Upper lobe of right lung (tissue), 1 donor: ENCODE measurements around the gene ZNF584. TPM values are rescaled to one million over a fixed set of nuclear protein-coding genes. Genes with fewer than 3 reads are reported as not detected.

Experiments
- ATAC-seq: fragments of 200-7000 bp; cut with Tn5 transposase; one replicate; pipeline ENCODE4 v1.9.1; 2020; ENCODE audit warnings: mild to moderate bottlenecking, moderate library complexity
- DNase-seq: peaks from one replicate; pipeline ENCODE4 v3.0.0-alpha.2; 2020
- H3K27ac ChIP-seq: fragments of 200-600 bp; one replicate; pipeline ENCODE4 v1.8.0; 2022
- H3K27me3 ChIP-seq: fragments of 200-600 bp; one replicate; pipeline ENCODE4 v1.8.0; 2022; ENCODE audit warnings: mild to moderate bottlenecking
- H3K36me3 ChIP-seq: fragments of 200-600 bp; one replicate; pipeline ENCODE4 v1.8.0; 2022
- H3K4me1 ChIP-seq: fragments of 200-600 bp; one replicate; pipeline ENCODE4 v1.8.0; 2022
- H3K4me3 ChIP-seq: fragments of 200-600 bp; one replicate; pipeline ENCODE4 v1.8.0; 2022; ENCODE audit warnings: mild to moderate bottlenecking
- H3K9me3 ChIP-seq: fragments of 200-600 bp; one replicate; pipeline ENCODE4 v1.8.0; 2022
- intact Hi-C: fragments of 100-400 bp; cut with DNase I; formaldehyde crosslinking; loops from one replicate; pipeline ENCODE4 v1.11.0; 2022
- total RNA-seq: library from RNA; stranded (reverse); fragmentation: NEBNext Ultra II Directional; extraction: Animal tissue kit (Norgen Biotek cat#: 25700); gene quantifications from one replicate; pipeline ENCODE4 v1.2.1, GENCODE V29; 2021
- TF ChIP-seq, protein P1 (sequence below): fragments of 200-600 bp; IDR thresholded peaks from one replicate; pipeline ENCODE4 v1.8.0; 2022; ENCODE audit warnings: antibody characterized with exemption
- donor health status: DM: no; HTN: yes; CAD: no; lungs with severe emphysema.

The ZNF584 gene
- total RNA-seq, 1 donor from 2014 or later, result 9.5 TPM

DNA sequence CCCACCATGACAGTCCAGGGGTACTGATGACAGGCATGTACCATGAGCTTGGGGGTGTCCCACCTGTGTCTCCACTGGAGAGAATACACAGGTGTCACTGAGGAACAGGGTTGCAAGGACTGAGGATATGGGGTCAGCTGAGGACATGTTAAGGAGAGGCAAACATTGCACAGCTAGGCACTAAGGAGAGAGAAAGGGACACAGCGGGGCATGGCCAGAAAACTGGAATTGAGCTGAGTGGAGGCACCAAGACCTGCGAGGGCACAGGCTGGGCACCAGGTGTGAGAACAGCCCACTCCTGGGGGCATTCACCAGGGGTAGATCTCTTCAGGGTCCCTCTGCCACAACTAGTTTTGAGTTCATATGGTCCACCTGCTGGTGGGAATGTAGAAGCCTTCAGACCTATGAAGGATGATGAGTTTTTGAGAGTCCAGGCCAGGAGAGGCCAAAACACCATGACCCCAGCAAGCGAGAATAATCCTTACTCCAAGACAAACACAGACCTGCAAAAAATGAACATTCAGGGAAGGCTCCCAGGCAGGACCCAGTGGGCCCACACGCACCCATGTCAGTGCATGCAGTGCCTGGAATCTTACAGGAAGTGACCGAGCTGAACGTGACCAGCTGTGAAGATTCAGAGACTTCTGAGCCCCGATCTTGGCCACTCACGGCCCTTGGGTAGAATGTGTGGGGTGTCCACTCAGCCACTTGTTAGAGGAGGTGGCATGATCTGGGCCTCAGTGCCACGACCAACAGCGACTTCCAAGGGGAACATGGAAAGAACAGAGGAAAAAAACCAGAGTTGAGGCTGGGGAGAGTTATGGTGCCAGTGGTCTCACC lies 1.4 kb upstream of the ZNF584 start:
- H3K4me1 ChIP-seq, result peaks cover 22% of the 10 kb centered on the region
- no peaks in the 10 kb centered on the region for H3K27me3 ChIP-seq
- ATAC-seq, result no peak
- H3K9me3 ChIP-seq, result no peaks in the 10 kb centered on the region
- intact Hi-C loops, result no loop called here
- peak overlapping the region; percentile 88 for H3K27ac ChIP-seq
- no peak for DNase-seq
- TF ChIP-seq, protein P1, sequence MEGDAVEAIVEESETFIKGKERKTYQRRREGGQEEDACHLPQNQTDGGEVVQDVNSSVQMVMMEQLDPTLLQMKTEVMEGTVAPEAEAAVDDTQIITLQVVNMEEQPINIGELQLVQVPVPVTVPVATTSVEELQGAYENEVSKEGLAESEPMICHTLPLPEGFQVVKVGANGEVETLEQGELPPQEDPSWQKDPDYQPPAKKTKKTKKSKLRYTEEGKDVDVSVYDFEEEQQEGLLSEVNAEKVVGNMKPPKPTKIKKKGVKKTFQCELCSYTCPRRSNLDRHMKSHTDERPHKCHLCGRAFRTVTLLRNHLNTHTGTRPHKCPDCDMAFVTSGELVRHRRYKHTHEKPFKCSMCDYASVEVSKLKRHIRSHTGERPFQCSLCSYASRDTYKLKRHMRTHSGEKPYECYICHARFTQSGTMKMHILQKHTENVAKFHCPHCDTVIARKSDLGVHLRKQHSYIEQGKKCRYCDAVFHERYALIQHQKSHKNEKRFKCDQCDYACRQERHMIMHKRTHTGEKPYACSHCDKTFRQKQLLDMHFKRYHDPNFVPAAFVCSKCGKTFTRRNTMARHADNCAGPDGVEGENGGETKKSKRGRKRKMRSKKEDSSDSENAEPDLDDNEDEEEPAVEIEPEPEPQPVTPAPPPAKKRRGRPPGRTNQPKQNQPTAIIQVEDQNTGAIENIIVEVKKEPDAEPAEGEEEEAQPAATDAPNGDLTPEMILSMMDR, result peak; percentile 14
- no peaks in the 10 kb centered on the region for H3K36me3 ChIP-seq
- H3K4me3 ChIP-seq, result peak overlapping the region; percentile 97

DNA sequence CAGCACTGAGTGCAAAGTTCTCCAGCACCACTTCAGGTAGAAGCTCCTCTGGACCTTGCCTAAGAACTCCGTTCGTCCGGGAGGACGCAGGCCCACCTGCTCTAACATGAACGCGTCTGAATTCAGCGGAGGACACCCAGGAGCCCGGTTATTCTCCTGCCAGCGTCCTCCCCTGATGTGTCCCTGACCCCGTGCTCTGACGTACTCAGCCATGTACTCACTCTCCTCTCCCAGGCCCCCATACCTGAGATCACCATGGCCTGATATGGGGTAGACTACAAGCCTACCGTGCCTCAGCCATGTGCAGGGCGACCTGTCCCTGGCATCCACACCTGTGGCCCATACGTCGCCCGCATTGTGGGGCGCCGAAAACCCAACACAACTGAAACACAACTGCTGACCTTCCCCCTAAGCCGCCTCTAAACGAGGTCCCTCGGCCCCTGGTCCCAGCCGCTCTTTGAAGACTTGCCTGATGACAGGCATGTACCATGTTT lies 744 bp upstream of the ZNF584 start:
- Histone ChIP-seq H3K27me3 (no peaks in the 10 kb centered on the region), H3K27ac (peak overlapping the region; percentile 88)
- intact Hi-C loops, result no loop called here

DNA sequence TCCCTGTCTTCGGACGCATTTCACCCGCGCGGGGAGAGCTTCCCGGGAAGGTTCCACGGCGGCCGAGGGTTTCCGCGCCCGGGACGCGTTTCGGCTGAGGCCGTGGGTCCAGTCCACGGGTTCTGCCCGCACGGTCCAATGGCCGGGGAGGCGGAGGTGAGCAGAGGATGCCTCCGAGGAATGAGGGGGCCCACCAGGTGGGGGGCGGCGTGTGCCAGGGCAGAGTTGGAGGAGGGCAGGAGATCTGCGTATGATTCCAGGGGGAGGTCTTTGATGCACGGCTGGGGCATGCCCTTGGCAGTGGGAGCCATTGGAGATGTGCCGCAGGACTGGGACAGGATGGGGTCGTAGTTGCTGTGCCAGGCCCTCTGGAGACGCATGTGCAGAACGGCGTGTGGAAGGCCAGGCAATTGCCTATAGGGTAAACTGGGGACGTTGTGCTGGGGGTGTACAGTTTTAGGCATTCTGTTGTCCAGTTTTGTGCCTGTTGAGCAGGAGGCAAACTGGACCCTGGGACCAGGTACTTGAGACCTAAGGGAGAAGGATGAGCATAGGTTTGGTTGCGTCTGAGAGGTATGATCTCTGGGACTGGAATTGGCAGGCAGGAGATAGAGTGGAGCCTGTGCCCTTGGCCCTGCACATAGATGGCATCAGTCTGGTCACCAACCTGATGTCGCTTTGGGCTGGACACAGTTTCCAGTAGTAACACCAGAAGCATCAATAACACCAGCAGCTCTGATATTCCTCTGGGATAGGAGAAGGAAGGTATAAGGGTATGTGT lies 751 bp downstream of the ZNF584 start:
- Histone ChIP-seq H3K9me3 (no peaks in the 10 kb centered on the region), H3K36me3 (no peaks in the 10 kb centered on the region), H3K27me3 (no peaks in the 10 kb centered on the region), H3K4me1 (peaks cover 20% of the 10 kb centered on the region), H3K4me3 (peak overlapping the region; percentile 97), H3K27ac (peak overlapping the region; percentile 88)
- TF ChIP-seq, protein P1, result no peak
- ATAC-seq (peak; percentile 14), DNase-seq (peak; percentile 73)
- intact Hi-C loops, result no loop called here

More for the DNA sequence above, 744 bp upstream of the ZNF584 start:
- H3K9me3 ChIP-seq, result no peaks in the 10 kb centered on the region
- H3K4me1 ChIP-seq, result peaks cover 20% of the 10 kb centered on the region
- TF ChIP-seq, protein P1, result no peak
- peak; percentile 4 for ATAC-seq
- H3K4me3 ChIP-seq, result peak overlapping the region; percentile 97
- peak; percentile 67 for DNase-seq
- H3K36me3 ChIP-seq, result no peaks in the 10 kb centered on the region

DNA sequence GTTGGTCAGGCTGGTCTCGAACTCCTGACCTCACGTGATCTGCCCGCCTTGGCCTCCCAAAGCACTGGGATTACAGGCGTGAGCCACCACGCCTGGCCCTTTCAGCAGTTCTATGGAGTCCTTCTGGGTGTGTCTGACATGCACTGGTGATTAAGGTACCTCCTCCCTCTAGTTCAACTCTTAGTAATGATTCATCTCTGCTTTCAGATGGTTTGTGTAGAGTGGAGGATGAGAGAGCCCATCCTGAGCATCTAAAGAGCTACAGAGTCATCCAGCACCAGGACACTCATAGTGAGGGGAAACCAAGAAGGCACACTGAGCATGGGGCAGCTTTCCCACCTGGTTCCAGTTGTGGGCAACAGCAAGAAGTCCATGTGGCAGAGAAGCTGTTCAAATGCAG lies 8.2 kb downstream of the ZNF584 start:
- H3K4me1 ChIP-seq, result no peaks in the 10 kb centered on the region
- no peak overlapping the region for H3K27ac ChIP-seq
- DNase-seq (no peak), ATAC-seq (no peak)
- H3K36me3 ChIP-seq, result peaks cover 36% of the 10 kb centered on the region
- no peak overlapping the region for H3K4me3 ChIP-seq
- TF ChIP-seq, protein P1, result no peak
- no peaks in the 10 kb centered on the region for H3K27me3 ChIP-seq
- intact Hi-C loops, result no loop called here
- H3K9me3 ChIP-seq, result no peaks in the 10 kb centered on the region

DNA sequence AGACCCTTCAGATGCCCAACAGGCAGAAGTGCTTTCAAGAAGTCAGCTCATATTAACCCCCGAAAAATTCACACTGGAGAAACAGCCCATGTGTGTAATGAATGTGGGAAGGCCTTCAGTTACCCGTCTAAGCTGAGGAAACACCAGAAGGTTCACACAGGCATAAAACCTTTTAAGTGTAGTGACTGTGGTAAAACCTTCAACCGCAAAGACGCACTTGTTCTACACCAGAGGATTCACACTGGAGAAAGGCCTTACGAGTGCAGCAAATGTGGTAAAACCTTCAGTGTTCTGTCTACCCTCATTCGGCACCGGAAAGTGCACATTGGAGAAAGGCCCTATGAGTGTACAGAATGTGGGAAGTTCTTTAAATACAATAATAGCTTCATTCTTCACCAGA lies 8.6 kb downstream of the ZNF584 start:
- Histone ChIP-seq H3K9me3 (no peaks in the 10 kb centered on the region), H3K36me3 (peaks cover 36% of the 10 kb centered on the region), H3K4me1 (no peaks in the 10 kb centered on the region), H3K27ac (no peak overlapping the region), H3K27me3 (no peaks in the 10 kb centered on the region), H3K4me3 (no peak overlapping the region)
- ATAC-seq (no peak), DNase-seq (no peak)
- TF ChIP-seq, protein P1, result no peak
- intact Hi-C loops, result no loop called here
